Liver (tissue), 2 donors: ENCODE data around the gene SGK1.

Source experiments
- CTCF ChIP-seq: fragments of 150-350 bp; IDR thresholded peaks from 2 replicates; pipeline ENCODE4 v1.5.1; 2017; ENCODE audit warnings: improper control_type of control experiment, low read depth, low read length; ENCODE audit not compliant: missing input control
- FOXA1 ChIP-seq: IDR thresholded peaks from 2 replicates; pipeline ENCODE4 v1.6.1; 2016; ENCODE audit warnings: antibody characterized with exemption
- donor health status: healthy.

DNA sequence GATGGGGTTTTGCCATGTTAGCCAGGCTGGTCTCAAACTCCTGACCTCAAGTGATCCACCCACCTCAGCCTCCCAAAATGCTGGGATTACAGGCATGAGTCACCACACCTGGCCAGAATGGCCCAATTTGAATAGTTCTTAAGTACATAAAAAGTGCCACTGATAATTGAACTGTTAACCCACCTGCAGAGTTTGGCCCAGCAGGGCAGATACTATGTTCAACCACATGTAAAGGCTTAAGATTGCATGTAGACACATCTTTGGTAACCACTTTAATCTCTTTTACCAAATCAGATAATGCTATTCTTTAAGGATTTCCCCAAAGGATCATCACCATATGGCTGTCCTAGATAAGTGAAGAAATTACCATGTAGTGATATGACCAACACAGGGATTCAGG, 21.3 kb upstream of the SGK1 start:
- TF ChIP-seq FOXA1 = no peak
- TF ChIP-seq CTCF = no peak
